Stimulated activated CD4-positive, alpha-beta T cell treated with anti-CD3 and anti-CD28 coated beads, TNF-alpha, amount 100 ng/mL, for 24 hours (primary cell): ENCODE measurements around the gene HDGF.
A peak's percentile ranks its signal among the peaks of the same experiment; 100 is the strongest.

ENCODE experiments used
- DNase-seq, 3 experiments: peaks; one replicate each; pipeline ENCODE4 v3.0.0-alpha.2; 2020; ENCODE audit warnings: low read depth in 3 of 3

Gene HDGF

DNA sequence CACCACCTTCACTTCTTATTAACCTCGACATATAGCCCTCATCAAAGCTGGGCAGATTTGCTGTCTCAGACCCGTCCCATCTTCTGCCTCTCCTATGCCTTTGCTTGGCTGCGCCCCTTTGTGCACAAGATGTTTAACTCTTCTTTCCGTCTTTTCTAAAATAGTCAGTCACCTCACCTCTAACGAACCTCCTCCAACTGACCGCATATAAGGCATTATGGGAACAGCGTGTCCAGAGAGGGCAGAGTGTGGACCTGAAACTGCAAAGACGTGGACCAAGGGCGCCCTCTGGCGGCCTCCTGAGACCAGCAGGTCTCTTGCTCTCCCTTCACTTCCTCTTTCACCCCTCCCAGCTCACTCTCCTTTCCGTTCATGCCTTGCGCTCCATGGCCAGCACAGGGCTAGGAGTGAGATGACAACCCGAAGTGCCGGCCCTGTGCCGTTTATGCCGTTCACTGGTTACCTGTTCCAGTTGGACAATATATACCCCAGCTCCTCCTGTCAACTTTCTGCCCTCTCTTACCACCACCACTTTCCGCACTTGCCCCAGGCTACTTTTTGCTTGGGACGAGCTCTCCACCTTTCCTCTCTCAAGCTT is 25.7 kb downstream of the HDGF start:
- peak; percentile 51 to 77 (median 58) for DNase-seq

DNA sequence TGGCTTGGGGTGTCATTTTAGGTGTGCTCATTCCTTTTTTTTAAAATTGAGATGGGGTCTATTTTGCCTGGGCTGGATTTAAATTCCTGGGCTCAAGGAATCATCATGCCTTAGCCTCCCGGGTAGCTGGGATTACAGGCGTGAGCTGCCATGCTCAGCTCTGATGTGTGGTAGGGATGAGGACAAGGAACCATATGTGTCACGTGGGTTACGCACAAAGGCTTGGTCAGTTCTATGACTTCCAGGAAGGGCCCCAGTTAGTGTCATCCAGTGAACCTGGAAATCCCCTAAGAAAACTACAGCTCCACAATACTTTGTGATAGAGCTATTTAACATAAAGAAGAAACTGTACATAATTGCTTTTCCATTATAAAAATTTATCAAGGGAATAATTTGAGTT is 29.9 kb downstream of the HDGF start:
- DNase-seq, result no peak

DNA sequence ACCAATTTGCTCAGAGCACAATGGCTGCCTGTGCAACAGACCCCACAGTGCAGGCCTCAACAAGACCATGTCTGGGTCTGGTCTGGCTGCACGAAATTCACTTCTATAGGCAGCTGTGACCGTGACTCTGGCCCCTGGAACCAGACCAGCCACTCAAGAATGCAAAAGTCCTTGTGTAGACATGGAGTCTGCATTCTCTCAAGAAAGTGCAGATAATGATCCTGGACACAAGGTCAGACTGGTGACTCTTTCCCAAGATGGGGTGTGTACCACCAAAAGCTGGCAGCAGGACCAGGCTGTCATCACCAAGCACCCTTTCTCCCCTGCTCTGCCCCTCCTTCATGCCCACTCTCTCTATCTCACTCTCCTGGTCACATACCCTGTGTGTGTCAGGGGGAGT is 30.3 kb downstream of the HDGF start:
- no peak for DNase-seq

DNA sequence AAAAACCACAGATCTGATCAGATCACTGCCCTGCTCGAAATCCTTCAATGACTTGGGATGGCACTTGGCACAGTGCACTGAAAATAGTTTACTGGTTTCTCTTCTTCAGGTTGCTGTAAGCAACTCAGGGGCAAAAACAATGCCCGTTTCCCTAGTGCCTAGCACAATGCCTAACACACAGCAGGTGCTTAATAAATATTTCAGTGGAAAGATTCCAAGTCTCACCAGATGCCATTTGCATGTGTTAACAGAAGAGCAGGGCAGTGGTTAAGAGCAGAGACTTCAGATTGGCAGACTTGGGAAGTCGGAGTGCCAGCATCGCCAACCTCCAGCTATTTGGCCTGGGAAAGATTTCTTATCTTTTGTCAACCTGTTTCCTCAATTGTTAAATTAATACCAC is 34.1 kb downstream of the HDGF start:
- no peak for DNase-seq

DNA sequence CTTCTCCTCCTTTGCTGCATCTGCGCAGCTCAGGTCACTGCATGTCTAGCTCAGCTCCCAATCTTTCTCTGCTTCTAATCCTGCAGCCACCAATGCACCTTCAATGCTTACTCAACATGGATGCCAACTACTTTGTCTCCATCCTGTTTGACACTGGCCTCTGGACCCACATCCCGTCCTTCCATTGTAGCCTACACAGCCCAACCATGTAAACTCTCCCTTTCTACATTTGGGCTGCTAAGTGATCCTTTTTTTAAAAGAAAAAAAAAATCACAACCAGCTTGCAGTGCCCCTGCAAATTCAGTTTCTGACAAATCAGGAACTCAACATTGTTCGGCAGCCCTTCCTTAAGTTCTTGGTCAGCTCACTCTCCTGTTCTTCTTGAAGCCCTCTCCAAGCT is 36.6 kb downstream of the HDGF start:
- no peak for DNase-seq

DNA sequence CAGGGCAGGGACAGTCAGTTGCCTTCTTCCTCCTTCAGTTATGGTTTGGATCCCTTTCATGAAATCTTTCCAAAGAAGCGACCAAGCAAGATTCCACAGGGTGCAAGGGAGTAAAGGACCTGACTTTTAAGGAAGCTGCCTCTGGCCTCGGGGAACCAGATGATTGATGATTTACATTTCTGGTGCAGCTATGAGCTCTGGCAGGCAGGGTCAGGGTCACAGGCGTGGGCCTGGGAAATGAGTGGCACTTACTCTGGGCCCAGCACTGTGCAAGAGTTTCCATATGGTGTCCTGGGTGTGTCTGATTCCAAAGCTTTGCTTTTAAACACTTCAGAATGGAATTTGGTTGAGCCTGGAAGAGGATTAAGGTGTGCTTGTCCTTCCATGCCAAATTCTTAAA is 38.8 kb downstream of the HDGF start:
- no peak for DNase-seq

DNA sequence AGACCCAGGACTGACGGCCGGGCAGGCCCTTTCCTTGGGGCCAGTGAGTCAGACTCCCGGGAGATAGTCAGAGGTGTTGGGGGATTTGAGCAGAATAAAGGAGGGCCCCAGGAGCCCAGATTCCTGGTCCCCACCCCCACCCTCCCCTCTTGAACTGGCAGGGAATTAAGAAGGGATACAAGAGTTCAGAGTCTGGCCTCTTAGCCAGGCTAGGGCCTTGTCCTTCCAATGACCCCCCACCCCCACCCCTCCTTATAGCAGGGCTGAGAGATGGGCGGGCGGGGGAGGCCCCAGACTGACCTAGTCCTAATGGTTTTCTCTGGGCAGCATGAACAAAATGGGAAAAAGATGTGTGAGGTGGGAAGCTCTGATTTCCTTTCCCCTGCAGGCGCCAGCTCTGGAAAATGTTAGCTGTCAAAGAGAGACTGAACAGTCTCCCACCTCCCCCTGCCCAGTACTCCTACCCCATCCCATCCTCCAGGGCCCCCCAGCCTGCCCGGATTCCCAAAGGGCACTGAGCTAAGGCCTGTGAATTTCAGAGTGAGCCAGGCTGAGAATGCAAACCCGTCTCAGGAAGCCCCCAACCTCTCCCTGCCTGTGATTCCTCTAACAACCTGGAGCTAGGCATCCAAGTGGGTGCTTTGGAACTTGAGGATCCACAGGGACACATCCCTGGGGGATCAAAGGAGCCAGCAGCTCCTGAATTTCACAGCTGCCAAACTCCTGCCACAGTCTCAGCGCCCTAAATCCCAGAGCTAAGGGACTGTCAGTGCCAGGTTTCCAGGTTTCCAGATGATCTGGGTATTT is 40.3 kb downstream of the HDGF start:
- DNase-seq, result no peak

DNA sequence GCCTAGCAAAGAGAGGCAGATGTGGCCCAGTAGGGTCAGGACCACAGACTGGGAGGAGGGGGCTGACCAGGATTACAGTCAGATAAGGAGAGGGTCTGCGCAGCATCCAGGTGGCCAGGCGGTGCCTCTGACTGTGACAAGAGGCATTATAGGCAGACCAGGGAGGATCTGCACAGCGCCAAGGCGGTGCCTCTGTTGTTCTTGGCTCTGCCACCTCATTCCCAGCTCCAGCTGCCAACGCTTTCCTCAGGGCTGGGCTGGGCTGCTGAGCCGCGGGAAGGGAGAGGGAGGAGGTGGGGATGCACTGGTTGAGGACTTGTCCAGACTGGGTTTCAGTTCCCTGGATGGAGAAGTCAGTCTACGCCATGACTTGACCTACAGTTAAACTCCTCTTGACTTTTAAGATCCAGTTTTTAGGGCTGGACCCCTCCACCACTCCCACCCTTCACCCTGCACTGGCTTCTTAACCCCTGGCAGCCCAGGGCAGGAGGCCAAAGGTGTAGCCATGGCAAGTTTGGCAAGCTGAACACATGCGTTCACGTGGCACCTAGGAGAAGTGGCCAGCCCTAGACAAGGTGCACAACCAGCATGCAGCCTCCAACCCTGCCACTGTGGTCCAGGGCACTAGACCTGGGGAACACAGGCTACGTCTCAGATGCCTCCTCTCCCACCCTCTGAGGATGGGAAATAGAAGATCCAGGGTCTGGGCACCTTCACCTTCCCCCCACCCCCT is 41.6 kb downstream of the HDGF start:
- no peak for DNase-seq

DNA sequence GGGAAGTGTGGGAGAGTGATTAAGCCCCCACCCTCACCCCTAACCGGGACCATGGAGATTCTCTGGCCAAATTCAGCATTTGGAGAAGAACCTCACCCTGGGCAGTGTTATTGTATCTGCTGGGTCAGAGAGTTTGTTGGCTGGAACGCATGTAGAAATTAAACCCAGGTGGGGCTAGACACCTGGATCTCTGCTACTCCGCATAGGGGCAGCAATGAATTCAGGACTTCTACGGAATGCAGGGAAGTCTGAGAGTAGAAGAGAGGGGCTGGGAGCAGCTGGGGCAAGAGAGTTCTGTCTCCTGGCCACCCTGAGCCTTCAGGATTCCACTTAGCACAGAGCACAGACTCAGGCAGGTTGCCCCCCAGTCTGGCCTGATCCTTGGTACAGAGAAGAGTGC is 42.4 kb downstream of the HDGF start:
- no peak for DNase-seq

DNA sequence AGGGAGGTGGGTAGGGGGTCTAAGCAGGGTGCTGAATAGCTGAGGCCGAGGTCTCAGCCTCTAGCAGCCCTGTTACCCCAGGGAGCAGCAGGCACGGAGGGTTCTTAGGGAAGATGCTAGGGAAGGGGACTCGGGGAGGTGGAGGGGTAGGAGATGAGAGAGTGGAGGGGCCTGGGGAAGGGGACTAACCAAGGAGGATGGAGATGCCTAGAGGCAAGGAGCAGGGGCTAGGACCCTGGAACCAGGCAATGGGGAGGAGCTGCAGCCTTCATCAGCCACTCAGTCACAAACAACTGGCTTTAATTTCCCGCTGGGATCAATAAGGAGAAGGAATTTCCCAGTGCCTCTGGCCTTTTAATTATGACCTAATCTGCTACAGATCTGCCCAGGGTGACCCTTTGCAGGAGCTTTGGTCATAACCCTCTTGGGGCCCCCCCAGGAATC is 43.2 kb downstream of the HDGF start:
- DNase-seq, result no peak

DNA sequence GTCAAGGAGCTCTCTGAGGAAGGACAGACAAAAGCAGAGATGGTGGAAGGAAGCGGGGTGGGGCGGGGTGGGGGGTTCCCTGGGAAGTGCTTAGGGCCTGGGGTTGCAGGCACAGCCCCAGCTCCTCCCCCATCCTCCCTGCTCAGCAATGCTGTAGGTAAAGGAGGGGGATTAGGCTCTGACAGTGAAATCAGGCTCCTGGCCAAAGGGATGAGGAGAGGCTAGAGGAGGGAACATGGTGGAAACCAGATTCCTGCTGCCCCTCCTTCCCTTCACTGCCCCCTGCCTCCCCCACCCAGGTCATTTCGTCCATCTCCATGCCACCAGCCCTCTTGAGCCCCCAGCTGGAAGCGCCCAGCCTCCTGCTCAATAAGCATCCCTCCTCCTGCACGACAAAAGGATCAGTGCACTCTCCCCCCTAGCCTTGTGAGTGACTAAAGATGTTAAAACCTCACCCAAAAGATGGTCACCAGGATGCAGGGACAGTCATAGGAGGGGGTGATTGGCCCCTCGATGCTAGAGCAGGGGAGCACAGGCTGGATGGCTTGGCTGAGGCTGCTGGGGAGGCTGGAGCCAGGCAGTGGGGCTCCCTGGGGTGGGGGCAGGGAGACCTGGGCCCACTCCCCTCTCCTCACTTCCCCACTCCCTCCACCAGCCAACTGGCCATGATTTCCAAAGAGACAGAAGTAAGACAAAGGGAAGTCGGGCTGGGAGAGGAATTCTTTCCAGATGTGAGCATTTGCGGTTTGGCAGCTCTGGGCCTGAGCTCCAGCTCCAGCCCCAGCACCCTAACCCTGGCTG is 43.9 kb downstream of the HDGF start:
- no peak for DNase-seq

DNA sequence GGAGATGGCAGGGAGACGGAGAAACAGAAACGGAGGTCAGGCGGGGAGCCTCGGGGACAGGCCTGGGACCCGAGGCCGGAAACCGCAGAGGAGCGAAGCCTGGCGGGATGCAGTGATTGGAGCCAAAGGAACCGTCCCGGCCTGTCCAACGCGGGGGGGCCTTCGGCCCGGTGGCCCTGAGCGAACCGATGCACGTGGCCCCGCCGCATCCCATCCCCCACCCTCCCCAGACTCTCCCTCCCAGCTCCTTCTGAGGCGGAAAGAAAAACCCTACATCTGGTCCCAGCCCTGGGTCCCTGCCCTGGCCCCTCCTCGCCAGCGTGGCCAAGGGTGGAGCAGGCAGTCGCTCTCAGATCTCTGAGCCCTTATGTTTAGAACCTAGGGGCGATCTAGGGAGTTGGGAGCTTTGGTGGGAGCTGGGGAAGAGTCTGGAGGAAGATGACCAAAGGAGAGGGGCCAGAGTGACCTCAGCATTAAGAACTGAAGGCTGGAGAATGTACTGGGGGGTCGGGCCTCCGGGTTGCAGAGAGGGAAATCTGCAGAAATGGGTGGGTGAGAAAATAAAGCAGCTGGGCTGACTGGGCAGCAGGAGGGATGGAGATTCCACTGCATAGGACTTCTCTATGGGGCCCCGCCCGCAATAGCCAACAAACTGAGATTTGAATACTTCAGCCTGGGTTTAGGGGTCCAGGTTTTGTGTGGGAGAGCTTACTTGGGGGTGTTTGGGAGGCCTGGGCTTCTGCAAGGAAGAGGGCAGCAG is 44.6 kb downstream of the HDGF start:
- DNase-seq, result no peak

DNA sequence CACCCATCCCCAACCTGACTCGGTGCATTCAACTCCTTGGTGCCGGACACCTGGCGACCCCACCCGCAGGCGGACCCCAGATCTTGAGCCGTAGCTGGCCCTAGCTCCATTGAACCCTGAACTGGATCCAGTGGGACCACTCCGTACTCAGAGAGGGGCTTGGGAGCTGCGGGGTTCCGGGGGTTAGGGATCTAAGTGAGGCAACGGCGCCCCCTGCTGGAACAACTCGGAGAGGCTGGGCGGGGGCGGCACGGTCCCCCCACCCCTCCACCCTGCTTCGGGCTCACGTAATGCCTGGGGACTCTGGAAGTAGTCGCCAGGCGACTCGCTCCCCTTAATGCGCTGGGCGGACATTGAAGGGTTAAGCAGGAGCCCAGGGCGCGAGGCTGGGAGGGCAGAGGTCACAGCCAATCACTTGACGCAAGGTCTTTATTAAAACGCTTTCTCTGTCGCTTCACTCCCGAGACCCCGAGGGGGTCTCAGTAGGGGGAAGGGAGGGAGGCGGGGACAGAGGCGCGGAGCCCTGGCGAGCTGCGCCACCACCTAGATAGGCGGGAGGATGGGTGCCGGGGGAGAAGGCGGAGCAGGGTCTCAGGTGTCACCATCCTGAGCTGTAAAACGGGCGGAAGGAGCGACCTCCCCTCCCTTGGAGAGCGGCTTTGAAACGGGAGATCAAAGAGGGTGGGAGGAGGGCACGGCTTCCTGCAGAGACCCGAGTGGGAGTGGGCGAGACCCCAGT is 45.4 kb downstream of the HDGF start:
- DNase-seq, result peak; percentile 47 to 69 (median 55)

DNA sequence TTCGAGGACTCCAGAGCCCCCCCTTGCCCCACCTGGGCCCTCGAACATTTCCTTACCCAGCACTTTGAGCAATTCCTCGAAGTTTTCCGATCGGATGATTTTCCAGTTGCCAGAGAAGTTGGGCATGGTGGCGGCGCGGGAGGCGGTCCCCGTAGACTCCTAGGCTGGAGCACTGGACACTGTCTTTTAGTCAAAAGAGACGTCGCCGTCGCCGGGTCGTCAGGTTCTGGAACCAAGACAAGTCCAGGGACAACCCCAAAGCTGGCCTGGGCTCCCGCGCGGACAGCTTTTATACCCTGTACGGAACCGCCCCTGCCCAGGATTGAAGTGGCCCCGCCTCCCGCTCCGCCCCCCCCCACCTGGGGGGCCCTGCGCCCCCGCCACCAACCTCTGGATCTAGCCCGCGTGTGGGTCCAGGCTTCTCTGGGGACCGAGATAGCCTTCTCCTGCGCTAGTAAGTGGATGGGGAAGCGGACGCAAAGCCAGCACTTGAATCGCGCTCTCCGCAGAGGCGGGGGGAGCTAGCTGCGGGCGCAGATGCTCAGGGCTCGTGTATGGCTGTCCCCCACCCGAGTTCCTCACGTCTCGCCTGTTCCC is 46.1 kb downstream of the HDGF start, which contains the start of gene CRABP2:
CRABP2 (minus strand) TSS at position 263 of the 597 bp plus-strand sequence; CDS start at position 126, 137 bp downstream.
- DNase-seq, result no peak

DNA sequence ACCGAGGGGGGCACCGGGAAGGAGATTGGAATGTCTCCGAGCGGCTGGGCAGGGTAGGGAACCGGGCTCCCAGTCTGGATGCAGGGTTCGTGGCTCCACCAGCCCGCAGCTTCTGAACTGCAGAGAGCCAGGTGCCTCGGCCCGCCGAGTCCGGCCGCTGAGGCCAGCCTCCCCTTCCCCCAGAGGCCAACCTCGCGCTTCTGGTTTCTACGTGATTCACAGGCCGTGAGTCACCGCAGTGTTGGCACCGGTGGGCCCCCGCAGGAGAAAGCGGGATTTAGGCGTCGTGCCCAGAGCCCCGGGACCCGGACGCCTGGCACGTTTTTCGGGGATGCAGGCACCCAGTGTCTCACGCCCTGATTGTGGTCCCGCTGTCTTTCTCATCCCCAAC is 46.5 kb downstream of the HDGF start:
- DNase-seq, result peak in 1 of 3 experiments; percentile 48

DNA sequence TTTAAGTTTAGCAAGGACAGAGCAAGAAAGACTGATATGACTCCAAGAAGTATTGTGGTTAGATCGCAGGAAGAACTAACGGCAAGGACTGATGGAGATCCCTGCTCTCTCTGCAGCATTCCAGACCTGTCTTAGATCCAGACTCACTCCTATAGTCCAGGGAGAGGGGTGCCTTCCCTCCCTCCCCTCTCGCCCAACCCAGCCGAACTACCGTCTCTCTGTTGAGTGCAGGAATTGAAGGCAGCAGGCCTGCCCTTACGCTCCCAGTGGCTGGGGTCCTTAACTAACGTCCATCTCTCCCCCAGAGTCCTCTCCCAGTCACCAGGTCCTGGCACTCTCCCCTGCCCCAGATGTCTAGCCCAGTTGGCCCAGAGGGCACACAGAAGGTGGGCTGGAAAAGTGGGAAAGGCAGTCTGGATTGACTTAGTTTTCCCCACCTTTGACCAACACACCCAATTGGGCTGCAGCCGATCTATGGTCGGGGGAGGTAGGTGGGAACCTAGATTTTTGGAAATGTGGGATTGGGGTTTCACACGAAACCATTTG is 47.2 kb downstream of the HDGF start:
- no peak for DNase-seq

DNA sequence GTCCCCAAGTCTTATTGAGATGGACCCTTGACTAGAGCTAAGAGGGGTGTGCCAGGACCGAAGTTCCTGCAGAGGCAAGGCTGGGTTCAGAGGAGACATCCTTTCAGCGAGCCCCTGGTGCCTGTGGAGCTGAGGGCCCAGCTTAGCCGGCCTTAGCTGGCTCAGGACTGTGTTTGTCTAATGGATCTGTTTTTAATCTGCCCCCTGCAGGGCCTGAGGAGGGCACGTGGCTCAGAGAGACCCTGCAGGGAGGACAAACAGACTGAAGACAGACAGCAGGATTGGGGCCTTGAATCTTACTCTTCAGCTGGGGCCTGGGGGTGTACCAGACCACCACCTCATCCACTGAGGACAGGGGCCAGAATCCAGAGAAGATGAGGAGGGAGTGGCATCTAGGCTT is 47.7 kb downstream of the HDGF start:
- DNase-seq, result no peak

DNA sequence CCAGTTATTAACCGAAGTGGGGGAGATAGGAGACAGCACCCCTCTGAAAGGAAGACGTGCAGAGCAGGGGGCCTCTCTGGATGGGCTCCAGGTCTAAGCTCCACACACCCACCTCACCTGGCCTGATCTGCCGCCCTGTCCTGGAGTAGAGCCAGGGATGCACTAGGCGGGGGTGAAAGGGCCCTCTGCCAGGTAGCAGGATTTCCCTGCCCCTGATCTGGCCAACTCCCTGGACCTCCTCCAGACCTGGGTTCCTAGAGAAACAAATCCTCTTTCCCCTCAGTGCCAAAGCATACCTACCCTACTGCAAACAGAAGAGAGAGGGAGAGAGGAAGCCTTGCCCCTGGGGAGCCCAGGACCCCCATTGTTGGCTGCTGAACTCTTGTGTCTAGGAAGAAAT is 48.1 kb downstream of the HDGF start:
- DNase-seq, result no peak

DNA sequence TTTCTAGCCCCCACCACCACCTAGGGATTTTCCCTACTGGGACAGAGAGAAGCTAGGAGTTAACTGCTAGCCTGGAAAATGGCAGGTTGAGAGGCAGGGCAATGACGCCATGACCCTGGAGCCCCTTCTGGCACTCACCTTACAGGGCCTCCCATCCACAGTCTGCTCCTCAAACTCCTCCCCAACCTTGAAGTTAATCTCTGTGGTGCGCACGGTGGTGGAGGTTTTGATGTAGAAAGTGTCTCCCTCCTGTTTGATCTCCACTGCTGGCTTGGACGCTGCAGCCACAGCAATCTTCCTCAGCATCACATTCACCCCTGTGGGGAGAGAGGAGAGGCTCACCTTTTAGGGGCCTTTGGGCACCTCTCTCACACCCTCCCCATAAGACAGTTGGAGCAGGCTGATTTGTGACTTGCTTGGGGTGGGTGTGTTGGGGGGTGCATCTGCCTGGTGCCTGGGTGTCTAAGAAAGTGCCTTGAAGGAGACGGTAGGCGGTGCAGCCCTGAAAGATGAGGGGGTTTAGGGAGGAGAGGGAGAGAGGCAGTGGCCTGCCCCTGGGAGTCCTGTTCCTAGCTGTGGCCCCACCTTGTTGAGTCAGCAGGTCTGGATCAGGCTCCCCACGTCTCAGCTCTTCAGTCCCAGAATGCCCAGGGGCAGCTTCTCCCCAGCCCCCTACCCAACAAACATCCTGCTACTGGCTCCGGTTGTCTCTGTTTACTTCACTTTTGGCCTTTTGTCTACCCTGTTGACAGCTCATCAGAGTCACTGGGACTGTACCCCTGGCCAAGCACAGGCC is 50.5 kb downstream of the HDGF start:
- DNase-seq, result no peak
